ENCODE results near the gene ERICH2.

- TF ChIP-seq E2F5 (CRISPR knock-in tag; IDR thresholded peaks at IDR 0.05): no peak
- TF ChIP-seq, protein P1, sequence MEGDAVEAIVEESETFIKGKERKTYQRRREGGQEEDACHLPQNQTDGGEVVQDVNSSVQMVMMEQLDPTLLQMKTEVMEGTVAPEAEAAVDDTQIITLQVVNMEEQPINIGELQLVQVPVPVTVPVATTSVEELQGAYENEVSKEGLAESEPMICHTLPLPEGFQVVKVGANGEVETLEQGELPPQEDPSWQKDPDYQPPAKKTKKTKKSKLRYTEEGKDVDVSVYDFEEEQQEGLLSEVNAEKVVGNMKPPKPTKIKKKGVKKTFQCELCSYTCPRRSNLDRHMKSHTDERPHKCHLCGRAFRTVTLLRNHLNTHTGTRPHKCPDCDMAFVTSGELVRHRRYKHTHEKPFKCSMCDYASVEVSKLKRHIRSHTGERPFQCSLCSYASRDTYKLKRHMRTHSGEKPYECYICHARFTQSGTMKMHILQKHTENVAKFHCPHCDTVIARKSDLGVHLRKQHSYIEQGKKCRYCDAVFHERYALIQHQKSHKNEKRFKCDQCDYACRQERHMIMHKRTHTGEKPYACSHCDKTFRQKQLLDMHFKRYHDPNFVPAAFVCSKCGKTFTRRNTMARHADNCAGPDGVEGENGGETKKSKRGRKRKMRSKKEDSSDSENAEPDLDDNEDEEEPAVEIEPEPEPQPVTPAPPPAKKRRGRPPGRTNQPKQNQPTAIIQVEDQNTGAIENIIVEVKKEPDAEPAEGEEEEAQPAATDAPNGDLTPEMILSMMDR (IDR thresholded peaks at IDR 0.05): no peak
- no peak for TF ChIP-seq IRF2 (CRISPR knock-in tag; IDR thresholded peaks at IDR 0.05; ENCODE audit: borderline replicate concordance, low read depth)
- TF ChIP-seq ESRRA (CRISPR knock-in tag; IDR thresholded peaks at IDR 0.05; ENCODE audit: borderline replicate concordance): no peak
- no peak for TF ChIP-seq GABPB1 (CRISPR knock-in tag; IDR thresholded peaks at IDR 0.05)
- no peak for TF ChIP-seq ZNF121 (CRISPR knock-in tag; IDR thresholded peaks at IDR 0.05)
These were observed 2.1 kb downstream of the ERICH2 start for GRCh38 chr2:170772295-170772694.

Measured in WTC11 (cell line).